Aorta (tissue), 5 donors: ENCODE measurements around the gene TMEM150A. TPM values are rescaled to one million over a fixed set of nuclear protein-coding genes. Genes with fewer than 3 reads are reported as not detected.
"Not testable (repeated sequence)": the region's sequence is repeated elsewhere in the genome, so short reads cannot be mapped to it uniquely, and the experiment has no call there.

Source experiments
- ATAC-seq: fragments of 200-7000 bp; cut with Tn5 transposase; one replicate; pipeline ENCODE4 v1.9.1; 2022; ENCODE audit warnings: moderate library complexity; ENCODE audit not compliant: low FRiP score
- DNase-seq, 2 donors: peaks; one replicate each; pipeline ENCODE4 v3.0.0-alpha.2; 2020
- H3K27ac ChIP-seq, 2 donors: one replicate each; pipeline ENCODE4 v1.5.1; 2013; ENCODE audit warnings: low read length in 2 of 2, mild to moderate bottlenecking in 2 of 2, moderate library complexity in 2 of 2, control low read depth in 1 of 2, inconsistent platforms in 1 of 2, low read depth in 1 of 2
- H3K27me3 ChIP-seq, 2 donors: one replicate each; pipeline ENCODE4 v1.6.1; 2013; ENCODE audit warnings: control low read depth in 1 of 2, low read length in 1 of 2, mild to moderate bottlenecking in 1 of 2, moderate library complexity in 1 of 2; ENCODE audit not compliant: insufficient read depth in 2 of 2, control insufficient read depth in 1 of 2
- H3K36me3 ChIP-seq, 2 donors: one replicate each; pipeline ENCODE4 v1.6.1; 2013; ENCODE audit warnings: control low read depth in 1 of 2, low read length in 1 of 2, mild to moderate bottlenecking in 1 of 2; ENCODE audit not compliant: insufficient read depth in 2 of 2, control insufficient read depth in 1 of 2
- H3K4me1 ChIP-seq, 2 donors: one replicate each; pipeline ENCODE4 v1.6.1; 2013; ENCODE audit warnings: low read length in 2 of 2, control low read depth in 1 of 2, mild to moderate bottlenecking in 1 of 2, moderate library complexity in 1 of 2; ENCODE audit not compliant: insufficient read depth in 2 of 2, control insufficient read depth in 1 of 2
- H3K4me3 ChIP-seq, 2 donors: one replicate each; pipeline ENCODE4 v1.5.1; 2013; ENCODE audit warnings: low read length in 2 of 2, control low read depth in 1 of 2, mild to moderate bottlenecking in 1 of 2
- H3K9me3 ChIP-seq: one replicate; pipeline ENCODE4 v1.6.1; 2013; ENCODE audit warnings: mild to moderate bottlenecking, low read length; ENCODE audit not compliant: control insufficient read depth
- WGBS, 2 donors: extraction: QIAGEN DNeasy Blood & Tissue Kit; methylation state at CpG; one replicate each; pipeline ENCODE4 v1.1.7; 2013; 5-methylcytosine and 5-hydroxymethylcytosine counted together
- intact Hi-C, 2 donors: fragments of 100-400 bp; cut with DNase I; formaldehyde crosslinking; loops; one replicate each; pipeline versions ENCODE4 v1.14.2 to v1.15.0; 2022
- polyA plus RNA-seq, 2 donors: library from polyadenylated mRNA; stranded (reverse); fragments of 200-250 nt; gene quantifications; one replicate each; pipeline ENCODE4 v1.2.3, GENCODE V29; 2013
- total RNA-seq, 2 donors: library from RNA; stranded (reverse); fragmentation: NEBNext Ultra II Directional; extraction: Animal tissue kit (Norgen Biotek cat#: 25700); gene quantifications; one replicate each; pipeline ENCODE4 v1.2.1, GENCODE V29; 2021
- donor health status: healthy with polysubstance abuse.
- donor health status: Bipolar disorder and iron deficiency.
- donor health status: DM: no; HTN: no; CAD: no.
- donor health status: DM: no; HTN: no; CAD: no.
- donor health status: DM: yes; HTN: yes; CAD: no.

The TMEM150A gene
- total and polyA plus RNA-seq, 4 donors = 13.9 to 27.8 (median 18.5) TPM

GRCh38 chr2:85619617-85620016 lies 17.1 kb upstream of the TMEM150A start:
- WGBS, 2 donors = 90 to 93% methylated on average over 6 of the region's 6 CpGs
- Histone ChIP-seq H3K9me3 (no peaks in the 10 kb centered on the region), H3K4me3 (no peak overlapping the region), H3K27me3 (no peaks in the 10 kb centered on the region), H3K36me3 (peaks cover 2 to 4% of the 10 kb centered on the region in 2 donors), H3K27ac (no peak overlapping the region), H3K4me1 (no peaks in the 10 kb centered on the region)
- no peak for DNase-seq
- no peak for ATAC-seq
- intact Hi-C loops = loop anchor here in 1 of 2 donors (5.0 kb wide), 2 partner anchors 57 to 573 kb away; partner anchors contain the start of gene GGCX

DNA sequence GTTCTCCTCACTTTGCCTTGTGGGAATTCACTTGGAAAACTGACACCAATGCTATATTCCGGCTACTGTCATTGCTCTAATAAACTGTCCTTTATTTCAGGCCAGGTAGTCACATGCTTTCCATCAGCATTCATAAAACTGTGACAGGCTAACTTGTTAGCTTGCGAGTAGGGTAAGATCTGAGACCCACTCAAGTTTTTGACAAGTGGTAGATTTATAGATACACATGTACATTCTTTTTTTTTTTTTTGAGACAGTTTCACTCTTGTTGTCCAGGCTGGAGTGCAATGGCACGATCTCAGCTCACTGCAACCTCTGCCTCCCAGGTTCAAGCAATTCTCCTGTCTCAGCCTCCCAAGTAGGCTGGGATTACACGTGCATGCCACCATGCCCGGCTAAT lies 15.2 kb upstream of the TMEM150A start:
- not testable (repeated sequence) for H3K4me3 ChIP-seq, H3K36me3 ChIP-seq, H3K9me3 ChIP-seq, ATAC-seq, H3K27ac ChIP-seq, DNase-seq, H3K4me1 ChIP-seq, H3K27me3 ChIP-seq
- intact Hi-C loops = loop anchor here in 1 of 2 donors (5.0 kb wide), 2 partner anchors 55 to 575 kb away; partner anchors contain the start of gene GGCX
- 89% methylated on average over 5 of the region's 5 CpGs for WGBS, 2 donors

DNA sequence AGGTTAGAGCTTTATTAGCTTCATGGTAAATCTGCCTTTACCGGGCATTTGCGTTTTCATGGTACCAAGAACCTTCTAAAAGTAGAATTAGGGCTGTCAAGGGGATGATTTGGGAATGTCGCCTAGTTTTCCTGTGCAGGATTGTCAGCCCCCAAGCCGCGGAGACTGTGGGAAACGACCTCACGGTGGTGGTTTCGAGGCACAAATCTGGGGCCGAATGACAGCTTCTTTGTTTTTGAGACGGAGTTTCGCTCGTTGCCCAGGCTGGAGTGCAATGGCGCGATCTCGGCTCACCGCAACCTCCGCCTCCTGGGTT lies 12.9 kb upstream of the TMEM150A start:
- H3K4me1 ChIP-seq = peaks cover 0 to under 1% of the 10 kb centered on the region in 2 donors
- intact Hi-C loops = loop anchor here in 1 of 2 donors (5.0 kb wide), 2 partner anchors 53 to 577 kb away; partner anchors contain the start of gene GGCX
- H3K9me3 ChIP-seq = no peaks in the 10 kb centered on the region
- H3K4me3 ChIP-seq = no peak overlapping the region
- H3K27ac ChIP-seq = no peak overlapping the region
- no peaks in the 10 kb centered on the region for H3K27me3 ChIP-seq
- H3K36me3 ChIP-seq = peaks cover 0 to 2% of the 10 kb centered on the region in 2 donors
- 80 to 85% methylated on average over 17 of the region's 17 CpGs for WGBS, 2 donors
- DNase-seq (no peak), ATAC-seq (no peak)

DNA sequence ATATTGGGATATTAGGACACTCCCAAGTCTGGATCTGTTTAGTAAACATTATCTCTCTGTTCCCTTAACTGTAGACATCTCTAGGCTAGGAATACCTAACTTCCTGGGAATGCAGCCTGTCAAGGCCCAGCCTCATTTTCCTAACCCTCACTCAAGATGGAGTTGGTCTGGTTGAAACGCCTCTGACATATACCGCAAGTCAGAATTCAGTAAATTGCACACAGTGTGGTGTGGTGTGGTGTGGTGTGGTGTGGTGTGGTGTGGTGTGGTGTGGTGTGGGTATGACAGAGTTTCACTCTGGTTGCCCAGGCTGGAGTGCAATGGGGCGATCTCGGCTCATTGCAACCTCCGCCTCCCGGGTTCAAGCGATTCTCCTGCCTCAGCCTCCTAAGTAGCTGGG lies 12.3 kb upstream of the TMEM150A start:
- not testable (repeated sequence) for H3K4me1 ChIP-seq, H3K36me3 ChIP-seq, H3K9me3 ChIP-seq, H3K4me3 ChIP-seq, ATAC-seq, H3K27ac ChIP-seq, H3K27me3 ChIP-seq, DNase-seq
- intact Hi-C loops = loop anchor here in 1 of 2 donors (5.0 kb wide), 2 partner anchors 52 to 578 kb away; partner anchors contain the start of gene GGCX
- 92 to 96% methylated on average over 7 of the region's 7 CpGs for WGBS, 2 donors

- Histone ChIP-seq H3K4me3 (no peak overlapping the region), H3K4me1 (peaks cover 0 to 4% of the 10 kb centered on the region in 2 donors), H3K27ac (no peak overlapping the region), H3K36me3 (peaks cover 0 to 3% of the 10 kb centered on the region in 2 donors), H3K9me3 (no peaks in the 10 kb centered on the region), H3K27me3 (no peaks in the 10 kb centered on the region)
- WGBS, 2 donors = 85 to 86% methylated on average over 10 of the region's 10 CpGs
- intact Hi-C loops = no loop called here
- ATAC-seq = no peak
- DNase-seq = no peak
These were observed 11.4 kb upstream of the TMEM150A start for GRCh38 chr2:85613717-85614515.

DNA sequence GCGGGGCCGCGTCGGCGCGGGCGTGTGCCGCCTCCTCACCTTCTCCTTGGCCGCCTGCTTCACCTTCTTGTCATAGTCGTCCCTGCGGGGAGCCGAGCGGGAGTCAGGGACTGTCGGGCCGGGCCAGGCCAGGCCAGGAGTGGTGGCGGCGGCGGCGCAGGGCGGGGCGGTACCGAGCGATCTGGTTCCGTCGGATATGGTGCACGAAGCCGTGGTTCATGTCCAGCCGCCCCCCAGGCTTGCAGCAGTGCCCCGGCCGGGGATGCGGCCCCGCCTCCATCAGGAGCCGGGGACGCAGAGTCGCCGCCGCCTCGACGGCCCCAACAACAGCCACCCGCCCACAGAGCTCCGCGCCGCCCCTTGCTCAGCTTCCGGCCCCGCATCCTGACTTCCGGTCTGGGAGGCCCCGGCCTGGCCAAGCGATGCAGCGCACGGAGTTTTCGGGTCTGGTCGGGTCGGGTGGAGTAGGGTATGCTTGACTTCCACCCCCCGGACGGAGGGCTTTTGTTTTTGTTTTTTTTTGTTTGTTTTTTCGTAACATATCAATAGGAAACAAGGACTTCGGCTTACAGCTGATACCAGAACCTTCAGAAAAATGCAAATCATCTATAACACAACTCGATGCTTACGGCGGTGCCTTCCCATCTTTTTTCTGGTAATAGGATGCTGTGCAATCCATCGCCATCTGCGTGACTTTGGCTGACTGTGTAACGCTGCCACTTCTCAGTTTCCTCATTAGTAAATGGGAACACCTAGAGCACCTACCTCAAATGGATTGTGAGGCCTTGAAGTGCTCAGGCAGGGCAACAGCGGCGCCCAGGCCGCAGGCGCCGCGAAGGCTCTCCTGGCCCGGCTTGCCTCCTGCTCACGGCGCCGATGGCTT lies 9.4 kb upstream of the TMEM150A start, which contains the start of gene C2orf68:
Gene C2orf68 (minus strand): TSS at position 362 of the 883 bp plus-strand sequence. CDS start 82 bp downstream, at position 280.
- Histone ChIP-seq H3K4me3 (peak within 1 kb of the TSS; percentile 74 to 91), H3K27me3 (no peaks in the 10 kb centered on the region), H3K4me1 (peaks cover 0 to 4% of the 10 kb centered on the region in 2 donors), H3K36me3 (peaks cover 1 to 5% of the 10 kb centered on the region in 2 donors), H3K9me3 (no peaks in the 10 kb centered on the region), H3K27ac (peak within 1 kb of the TSS in 1 of 2 donors; percentile 45)
- 7 to 8% methylated on average over 72 to 73 of the region's 73 CpGs for WGBS, 2 donors
- DNase-seq (peak; percentile 96 to 97), ATAC-seq (peak; percentile 93)
- intact Hi-C loops = no loop called here

DNA sequence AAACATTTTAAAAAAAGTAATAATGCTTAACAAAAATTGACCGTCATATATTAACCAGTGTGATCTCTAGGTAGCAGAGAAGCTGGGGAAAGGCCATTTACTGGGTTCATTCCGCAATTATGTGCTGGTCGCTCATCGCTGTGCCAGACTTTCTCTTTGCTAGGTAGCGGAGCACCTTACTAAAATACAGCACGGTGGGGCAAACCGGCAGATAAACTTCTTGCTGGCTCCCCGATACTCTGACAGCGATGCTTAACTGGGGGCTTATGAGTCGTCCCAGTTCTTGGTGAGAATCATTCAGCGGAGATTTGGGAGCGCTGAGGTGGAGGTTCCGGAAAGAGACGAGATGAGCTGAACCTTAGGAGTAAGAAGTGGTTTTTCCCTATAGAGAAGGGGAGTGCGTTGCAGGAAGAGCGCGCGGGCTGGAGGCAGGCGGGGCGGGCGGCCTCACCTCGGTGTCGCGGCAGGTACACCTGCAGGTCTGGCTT lies 8.8 kb upstream of the TMEM150A start:
- DNase-seq (peak in 1 of 2 donors; percentile 28), ATAC-seq (no peak)
- 2 to 5% methylated on average over 24 of the region's 24 CpGs for WGBS, 2 donors
- Histone ChIP-seq H3K27me3 (no peaks in the 10 kb centered on the region), H3K4me1 (peaks cover under 1 to 5% of the 10 kb centered on the region in 2 donors), H3K36me3 (peaks cover 2 to 5% of the 10 kb centered on the region in 2 donors), H3K27ac (peak overlapping the region in 1 of 2 donors; percentile 28), H3K9me3 (no peaks in the 10 kb centered on the region), H3K4me3 (peak overlapping the region; percentile 74 to 91)
- intact Hi-C loops = no loop called here
